H4 (cell line): ENCODE measurements around the gene ITGB8. TPM values are rescaled to one million over a fixed set of nuclear protein-coding genes. Genes with fewer than 3 reads are reported as not detected.
"Not testable (repeated sequence)": the region's sequence is repeated elsewhere in the genome, so short reads cannot be mapped to it uniquely, and the experiment has no call there.

ENCODE experiments used
- DNase-seq: peaks from one replicate; pipeline ENCODE4 v3.0.0-alpha.2; 2015; ENCODE audit warnings: low spot score
- total RNA-seq: library from RNA; depleted of rRNA; stranded (reverse); fragments of >200 nt; shearing (Covaris generic); gene quantifications from 2 replicates; pipeline ENCODE4 v1.2.3, GENCODE V29; 2014; rRNA removed

The ITGB8 gene
- total RNA-seq, result 83.5 and 107 TPM in 2 replicates

DNA sequence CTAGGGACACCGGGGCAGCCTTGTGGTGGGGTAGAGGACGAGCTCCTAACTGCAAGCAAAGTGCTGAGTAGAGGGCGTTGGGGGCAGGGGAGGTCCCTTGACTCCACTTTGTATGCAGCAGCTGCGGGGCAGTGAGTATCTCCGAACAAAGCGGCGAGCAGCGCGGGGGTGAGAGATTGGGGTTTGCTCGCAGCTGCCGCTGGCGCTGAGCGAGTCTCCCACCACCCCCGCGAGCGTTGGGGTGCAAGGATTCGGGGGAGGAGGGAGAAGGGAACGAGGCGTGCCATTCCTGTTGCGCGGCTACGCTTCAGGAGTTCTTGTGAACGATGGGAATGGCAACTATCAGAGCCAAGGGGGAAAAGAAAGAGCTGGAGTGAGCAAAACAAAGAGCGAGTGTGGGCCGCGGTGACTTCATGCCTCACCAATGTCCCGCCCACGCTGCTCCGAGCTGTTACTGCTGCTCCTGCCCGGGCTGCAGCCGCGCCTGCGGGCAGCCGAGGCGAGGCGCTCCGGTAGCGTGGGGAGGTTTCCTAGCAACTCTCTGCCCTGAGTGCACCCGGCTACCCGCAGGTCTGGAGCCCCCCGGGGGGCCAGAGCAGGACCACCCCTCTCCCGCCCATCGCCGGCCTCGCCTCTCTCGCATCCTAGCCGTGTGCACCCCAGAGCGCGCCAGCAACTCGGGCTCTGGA lies at the start of gene ITGB8:
TSS of gene ITGB8 (plus strand) at position 662 of the 689 bp plus-strand sequence. CDS start 907 bp downstream, outside the sequence.
- DNase-seq, result peak; percentile 98

DNA sequence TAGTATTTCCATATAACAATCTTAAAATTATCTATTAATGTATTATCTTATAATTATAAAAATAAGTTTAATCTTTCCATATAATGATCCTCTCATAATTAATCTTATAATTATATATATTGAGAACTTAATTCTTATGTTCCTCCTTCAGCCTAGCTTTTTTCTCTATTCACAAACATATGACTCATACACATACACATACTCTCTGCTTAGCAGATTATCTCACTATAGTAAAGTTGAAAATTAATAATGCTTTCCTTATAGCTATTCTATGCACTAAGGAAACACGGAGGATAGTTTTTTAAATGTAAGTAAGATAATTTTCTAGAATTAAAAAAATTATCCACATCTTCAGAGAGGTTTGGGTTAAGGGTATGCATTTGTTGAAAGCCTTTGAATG lies 47.7 kb upstream of the ITGB8 start:
- DNase-seq, result no peak

DNA sequence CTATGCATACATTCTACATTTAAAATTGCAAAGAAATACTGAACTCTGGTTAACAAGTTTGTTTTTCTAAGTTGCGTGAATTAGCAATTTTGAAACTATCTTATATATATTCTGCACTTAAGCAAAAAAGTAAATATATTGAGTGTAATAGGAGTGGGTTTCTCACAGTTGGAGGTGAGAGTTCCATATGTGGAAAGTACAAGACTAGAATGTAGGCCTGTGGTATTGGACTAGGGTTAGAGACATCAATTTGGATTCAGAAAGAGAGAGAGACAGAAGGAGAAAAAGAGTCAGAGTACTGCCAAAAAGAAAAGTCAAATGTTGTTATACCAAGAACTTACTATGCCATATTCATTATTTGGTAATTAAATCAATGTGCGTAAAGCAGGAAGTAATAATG lies 47.3 kb upstream of the ITGB8 start:
- no peak for DNase-seq

DNA sequence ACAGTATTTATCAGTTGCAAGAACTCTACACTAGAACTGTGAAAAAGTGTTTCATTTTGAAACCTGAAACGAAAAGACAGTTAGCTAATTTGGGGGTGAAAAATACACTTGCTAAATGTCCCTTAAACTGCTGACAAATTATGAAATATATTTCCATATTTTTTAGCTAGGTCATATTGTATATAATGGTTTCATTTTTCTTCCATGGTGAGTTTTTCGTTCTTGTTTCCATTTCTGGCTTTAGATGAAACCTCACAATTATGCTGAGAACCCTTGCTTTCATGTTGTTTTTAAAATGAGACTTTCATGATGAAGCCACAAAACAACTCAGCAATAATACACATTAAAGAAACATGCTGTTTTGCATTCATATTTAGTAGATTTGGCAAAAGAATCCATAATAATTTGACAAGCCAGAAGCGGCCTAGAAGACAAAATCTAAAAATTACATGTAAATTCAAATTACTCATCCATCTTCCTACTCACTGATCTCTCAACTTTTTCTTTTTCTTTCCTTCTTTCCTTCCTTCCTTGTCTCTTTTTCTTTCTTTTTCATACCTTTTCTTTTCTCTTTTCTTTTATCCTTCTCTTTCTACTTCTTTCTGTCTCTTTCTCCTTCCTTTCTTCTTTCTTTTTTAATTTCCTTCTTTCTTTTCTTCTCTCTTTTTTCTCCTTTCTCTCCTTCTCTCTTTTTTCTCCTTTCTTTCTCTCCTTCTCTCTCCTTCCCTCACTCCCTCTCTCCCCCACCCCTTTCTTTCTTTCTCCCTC lies 46.5 kb upstream of the ITGB8 start:
- no peak for DNase-seq

DNA sequence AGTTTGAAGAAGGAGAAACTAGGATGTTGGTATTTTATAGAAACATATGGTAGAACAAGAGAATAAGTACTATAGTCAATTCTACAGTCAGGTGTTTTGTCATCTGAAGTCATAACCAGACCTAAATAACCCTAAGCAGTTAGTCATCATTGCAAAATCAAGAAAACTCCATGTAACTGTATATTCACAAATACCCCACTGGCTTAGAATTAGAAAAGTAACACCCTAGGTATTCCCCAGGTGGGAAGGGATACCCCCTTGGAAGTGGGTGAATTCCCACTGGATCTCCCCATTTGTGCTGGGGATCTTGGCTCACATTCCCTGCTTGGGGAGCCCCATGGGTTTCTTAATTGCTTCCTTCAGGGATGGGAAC lies 45.9 kb upstream of the ITGB8 start:
- DNase-seq, result no peak

DNA sequence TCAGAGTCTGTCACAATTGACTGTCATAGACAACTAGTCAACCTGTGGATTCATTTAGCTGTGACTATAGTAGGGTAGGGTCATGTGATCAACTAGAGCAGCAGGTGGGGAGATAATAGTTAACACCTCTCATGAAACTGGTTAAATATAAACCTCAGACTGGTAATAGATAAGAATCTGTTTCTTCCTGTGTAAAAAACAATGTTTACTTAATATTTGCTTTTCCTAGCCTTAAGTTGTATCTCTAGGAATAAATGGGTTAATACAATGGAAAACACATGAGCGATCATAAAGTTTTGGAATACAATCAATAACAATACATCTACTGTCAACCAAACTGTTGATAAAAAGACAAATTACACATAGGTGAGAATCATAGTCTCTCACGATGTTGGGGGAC lies 43.4 kb upstream of the ITGB8 start:
- DNase-seq, result no peak

DNA sequence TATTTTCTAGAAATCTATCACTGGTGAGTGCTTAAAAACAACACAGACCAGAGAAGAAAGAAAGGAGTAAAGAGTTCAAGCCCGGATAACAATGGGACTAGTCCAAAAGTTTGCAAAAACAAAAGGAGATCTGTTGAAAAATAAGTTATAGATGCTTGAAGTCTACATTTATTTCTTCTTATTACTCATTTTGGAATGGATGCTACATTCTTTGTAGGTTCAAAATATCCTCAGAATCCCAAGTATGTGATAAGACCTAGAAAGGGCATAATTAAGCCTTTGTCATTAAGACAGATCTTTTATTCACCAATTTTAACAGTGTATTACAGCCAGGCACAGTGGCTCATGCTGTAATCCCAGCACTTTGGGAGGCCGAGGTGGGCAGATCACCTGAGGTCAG lies 42.7 kb upstream of the ITGB8 start:
- no peak for DNase-seq

DNA sequence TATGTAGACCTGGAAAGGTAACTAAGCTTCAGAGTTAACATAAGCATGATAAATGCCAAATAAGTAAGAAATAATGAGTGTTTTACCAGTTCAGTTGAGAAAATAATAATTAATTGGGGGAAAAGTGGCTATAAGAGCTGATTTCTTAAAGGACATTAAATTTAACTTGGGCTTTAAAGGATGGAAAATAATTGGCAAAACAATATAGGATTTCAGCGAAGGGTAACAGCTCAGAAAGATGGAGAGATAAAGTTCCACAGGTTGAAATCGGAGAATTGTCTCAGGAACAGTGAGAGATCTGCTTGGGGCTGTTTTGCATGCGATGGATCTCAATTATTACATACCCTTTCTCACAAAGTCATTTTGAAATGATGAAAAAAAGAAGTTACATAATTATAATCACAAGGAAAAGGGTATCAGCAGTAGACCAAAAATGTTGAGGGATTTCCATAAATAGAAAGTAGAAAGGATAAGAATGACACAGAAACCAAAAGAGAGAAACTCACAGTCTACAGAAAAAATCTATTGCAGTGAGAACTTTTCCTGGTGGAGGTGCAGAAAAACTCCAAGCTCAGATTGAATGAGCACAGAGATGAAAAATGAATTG lies 40.1 kb upstream of the ITGB8 start:
- no peak for DNase-seq

DNA sequence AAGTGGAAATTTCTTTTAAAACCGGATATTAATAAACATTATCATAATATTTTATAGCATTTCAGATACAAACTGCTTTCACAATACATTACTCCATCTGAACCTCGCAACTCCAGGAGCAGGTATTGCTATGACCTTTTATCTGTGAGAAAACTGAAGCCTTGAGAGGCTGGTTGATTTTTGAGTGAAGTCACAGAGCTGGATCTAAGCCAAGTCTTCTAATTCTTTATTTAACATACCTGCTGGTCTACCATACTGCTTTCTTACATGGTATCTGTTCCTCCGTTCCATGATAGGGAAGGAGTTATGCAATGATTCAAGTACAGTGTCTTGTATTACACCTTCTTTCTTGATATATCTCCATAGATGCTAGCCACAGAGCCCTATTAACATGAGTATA lies 37.4 kb upstream of the ITGB8 start:
- DNase-seq, result no peak

DNA sequence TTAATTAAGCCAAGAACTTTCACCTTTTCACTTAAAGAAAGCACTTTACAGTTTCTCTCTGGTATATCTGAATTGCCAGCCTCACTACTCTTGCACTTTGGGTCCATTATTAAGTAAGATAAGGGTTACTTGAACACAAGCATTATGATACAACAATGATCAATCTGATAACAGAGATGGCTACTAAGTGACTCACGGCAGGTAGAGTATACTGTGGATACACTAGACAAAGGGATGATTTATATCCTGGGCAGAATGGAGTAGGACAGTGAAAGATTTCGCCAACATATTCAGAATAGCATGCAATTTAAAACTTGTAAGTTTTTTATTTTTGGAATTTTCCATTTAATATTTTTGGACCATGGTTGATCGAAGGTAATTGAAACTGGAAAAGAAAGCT lies 34.3 kb upstream of the ITGB8 start:
- no peak for DNase-seq

DNA sequence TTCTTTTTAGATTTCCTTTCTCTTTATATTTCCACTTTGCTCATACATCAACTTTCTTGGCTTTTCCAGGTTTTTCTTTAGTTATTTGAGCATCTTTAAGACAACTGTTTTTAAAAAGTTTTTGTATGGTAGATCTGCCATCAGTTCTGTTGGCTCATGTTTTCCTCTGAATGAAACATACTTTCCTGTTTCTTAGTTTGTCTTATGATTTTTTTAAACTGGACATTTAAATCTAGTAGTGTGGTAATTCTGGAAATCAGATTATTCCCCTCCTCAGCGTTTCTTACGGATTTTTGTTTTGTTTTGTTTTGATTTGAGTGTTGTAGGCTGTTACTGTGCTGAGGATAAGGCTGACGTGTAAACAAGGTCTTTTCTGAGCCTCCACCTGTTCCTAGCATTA lies 33.8 kb upstream of the ITGB8 start:
- no peak for DNase-seq

DNA sequence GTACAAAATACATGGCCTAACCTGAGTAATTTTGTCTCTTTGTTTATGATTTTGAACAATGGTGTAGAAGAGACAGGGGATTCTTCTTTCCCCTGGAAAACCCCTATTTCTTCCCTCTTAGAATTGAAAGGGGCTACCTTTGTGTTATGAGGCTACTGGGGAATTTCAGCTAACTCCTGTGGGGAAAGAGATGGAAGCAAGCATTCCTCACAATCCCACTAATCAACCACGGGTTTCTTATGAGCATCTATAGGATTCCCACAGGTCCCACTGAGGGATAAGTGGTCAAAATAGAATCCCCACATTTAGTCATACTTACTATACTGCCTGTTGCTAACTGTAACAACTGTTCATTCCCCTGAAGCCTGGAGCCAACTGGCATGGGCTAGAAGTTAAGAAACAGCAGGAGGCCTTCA lies 32.2 kb upstream of the ITGB8 start:
- no peak for DNase-seq

DNA sequence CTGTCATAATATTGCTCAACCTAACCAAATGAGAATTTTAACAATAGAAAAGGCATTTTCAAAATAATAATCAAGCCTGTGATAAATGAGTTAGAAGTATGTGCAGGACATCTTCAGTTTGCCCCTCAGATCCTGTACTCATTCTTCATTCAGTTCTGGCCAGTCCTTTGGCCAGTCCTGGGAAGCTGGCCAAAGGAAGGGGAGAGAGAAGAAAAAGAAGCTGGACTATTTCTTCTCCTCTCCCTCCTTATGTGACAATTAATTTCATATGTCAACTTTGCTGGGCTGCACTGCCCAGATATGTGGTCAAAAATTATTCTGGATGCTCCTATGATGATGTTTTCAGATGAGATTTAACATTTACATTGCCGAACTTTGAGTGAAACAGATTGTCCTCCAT lies 31.6 kb upstream of the ITGB8 start:
- no peak for DNase-seq

DNA sequence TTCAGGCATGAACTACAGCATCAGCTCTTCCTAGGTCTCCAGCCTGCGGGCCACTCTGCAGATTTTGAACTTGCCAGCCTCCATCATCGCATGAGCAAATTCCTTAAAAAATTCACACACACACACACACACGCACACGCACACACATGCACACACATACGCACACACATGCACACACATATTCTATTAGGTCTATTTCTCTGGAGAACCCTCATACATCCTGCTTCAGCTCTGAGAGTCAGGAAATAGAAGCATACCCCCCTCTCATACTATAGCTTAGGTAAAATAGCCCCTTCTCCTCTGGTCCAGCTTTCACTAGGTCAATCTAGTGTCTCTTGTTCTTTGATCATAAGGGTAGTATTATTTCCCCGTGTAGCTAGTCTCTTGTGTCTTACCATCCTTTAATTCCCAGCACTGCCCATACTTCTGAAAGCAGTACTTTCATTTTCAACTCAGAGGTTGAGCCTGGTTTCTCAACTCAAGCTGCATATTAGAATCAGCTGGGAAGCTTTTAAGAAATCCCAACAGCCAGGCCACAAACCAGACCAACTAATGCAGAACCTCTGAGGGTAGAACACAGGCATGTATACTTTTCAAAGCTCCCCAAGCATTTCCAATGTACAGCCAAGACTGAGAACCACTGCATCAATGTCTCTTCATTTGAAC lies 30.9 kb upstream of the ITGB8 start:
- DNase-seq, result peak; percentile 44

DNA sequence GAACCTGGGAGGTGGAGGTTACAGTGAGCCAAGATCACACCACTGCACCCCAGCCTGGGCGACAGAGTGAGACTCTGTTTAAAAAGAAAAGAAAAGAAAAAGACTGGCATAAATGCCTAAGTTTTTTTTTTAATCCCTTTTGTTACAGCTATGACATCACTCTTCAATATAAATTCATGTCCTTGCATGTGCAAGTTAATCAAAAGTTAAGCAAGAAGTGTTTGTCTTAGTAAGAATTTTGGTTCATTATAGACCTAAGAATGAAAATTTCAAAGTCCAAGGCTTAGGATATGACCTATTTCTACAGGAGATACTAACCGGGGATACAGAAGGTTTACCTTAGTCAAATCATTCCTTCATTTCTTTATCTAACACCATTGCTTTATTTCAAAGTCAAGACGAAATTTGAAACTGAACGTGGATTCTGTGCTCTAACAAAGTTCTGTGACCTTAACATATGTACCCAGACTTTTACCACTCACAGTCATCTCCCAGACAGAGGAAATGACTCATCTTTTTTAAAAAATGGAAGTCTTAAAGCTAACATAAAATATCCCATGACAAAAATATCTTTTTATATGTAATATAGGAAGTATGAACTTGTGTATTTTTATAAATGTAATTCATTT lies 29.3 kb upstream of the ITGB8 start:
- peak; percentile 56 for DNase-seq

DNA sequence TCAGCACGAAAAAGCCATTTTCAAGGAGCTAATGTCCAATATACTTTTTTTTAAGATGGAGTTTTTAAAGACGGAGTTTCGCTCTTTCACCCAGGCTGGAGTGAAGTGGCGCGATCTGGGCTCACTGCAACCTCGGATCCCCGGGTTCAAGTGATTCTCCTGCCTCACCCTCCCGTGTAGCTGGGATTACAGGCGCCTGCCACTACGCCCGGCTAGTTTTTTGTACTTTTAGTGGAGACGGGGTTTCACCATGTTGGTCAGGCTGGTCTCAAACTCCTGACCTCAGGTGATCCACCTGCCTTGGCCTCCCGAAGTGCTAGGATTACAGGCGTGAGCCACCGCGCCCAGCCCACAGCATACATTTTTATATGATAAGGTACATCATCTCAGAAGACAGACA lies 28.4 kb upstream of the ITGB8 start:
- not testable (repeated sequence) for DNase-seq

DNA sequence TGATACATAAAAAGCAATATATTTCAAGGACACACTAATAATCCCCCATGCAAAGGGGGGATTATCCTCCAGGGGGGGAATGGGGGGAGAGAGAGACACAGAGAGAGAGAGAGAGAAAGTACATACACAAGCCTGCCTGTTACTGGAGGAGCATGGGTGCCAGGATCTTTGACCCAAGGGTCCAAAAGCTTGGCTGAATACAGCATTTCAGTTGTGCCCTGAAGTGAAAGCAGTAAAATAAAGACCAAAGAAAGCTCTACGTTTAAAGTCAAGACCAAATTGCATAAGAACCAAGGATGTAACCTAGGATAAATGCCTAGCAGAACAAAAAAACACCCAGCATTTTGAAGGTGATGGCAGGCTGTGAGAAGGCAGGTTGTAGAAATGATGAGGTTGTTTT lies 27.8 kb upstream of the ITGB8 start:
- DNase-seq, result no peak

DNA sequence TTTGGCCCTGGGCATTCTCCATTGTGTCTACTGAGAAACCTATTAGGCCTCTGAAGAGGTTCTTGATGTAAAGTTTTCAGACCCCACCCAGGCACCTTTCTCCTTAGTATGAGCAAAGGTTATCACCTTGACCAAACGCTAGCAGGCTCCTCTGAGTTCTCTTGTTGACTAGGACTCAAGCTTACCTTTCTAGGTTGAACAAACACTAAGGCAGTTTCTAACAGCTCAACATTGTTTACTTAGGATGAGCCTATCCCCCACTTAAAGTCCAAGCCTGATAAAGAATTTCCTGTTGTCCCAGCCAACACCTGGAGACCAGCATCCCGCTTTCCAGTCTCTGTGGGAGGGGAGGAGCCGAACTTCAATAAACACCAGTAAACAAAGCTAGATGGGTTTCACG lies 26.3 kb upstream of the ITGB8 start:
- no peak for DNase-seq

DNA sequence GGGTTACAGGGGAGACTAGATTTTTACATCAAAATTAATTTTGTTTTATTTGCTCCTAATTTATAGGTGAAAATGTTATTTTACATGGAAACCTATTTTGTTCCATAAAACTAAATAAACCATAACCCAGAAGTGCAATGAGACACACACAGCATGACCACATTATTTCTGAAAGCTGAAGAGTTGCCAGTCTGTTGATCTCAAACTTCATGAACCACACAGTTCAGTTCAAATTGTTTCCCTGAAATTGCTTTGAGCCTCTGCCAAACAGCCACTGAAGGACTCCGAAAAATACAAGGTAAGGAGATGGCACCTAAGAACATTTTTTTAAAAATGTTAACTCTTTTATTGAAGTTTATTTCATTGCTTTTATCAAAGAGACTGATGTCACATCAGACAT lies 25.0 kb upstream of the ITGB8 start:
- no peak for DNase-seq

DNA sequence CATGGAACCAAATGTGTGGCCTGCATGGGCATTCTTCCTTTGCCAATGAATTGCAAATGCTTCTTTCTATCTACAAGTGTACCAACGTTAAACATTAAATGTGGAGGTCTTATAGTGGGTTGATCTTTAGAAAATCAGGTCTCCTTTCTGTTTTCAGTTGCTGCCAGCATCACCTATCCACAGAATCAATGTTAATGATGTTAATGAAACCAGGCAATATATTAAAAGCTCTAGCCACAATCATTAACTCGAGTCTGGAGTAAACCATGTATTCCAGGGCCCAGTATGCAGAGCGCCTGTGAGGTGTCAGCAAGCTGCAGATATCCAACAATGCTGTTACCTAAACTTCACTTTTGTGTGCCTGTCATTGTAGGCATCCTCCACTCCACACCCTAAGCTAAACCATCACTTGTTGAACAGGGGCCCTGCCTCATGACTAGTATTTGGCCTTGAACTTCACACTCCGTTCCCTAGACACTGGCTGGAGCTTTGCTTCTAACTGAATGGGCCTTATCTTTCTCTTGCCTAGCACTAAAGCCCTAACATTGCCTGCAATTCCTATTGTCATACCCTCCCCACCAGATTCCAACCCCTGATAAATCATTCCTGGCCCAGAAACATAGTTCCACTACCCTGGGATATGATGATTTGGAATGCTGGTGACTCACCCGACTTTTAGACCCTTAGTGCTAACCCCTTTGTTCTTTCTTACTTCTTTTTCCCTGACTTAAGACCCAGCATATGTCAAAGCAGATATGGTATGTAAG lies 24.3 kb upstream of the ITGB8 start:
- no peak for DNase-seq

DNA sequence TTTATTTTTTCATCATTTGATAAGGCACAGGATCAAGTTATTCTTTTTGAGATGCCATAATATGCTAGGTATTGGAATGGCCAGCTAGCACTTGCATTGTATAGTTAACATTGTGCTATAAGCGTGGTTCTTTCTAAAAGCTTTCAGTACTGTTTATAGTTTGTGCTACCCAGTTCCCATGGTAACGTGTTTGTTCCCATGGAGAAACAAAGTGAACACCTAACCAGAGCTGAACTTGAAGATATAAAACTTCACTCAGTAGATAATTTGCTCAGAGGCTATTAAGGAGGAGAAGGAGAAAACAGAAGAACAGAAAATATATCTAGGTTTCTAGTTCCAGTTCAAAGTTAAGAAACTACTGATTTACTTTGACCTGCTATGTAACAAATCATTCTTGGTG lies 23.6 kb upstream of the ITGB8 start:
- DNase-seq, result peak; percentile 75
